D721Med (cell line): Measurements from ENCODE around the gene COQ4.

Source experiments
- DNase-seq: peaks from one replicate; pipeline ENCODE4 v3.0.0; 2011; ENCODE audit warnings: low spot score; ENCODE audit not compliant: insufficient read length
- FAIRE-seq: peaks from 2 replicates; lab custom pipeline; 2011; peaks lifted over from hg19 to GRCh38; lab: Jason Lieb, UNC
- CTCF ChIP-seq: IDR thresholded peaks from 2 replicates; pipeline ENCODE4 v1.5.1; 2012; ENCODE audit warnings: mild to moderate bottlenecking, control low read depth; ENCODE audit not compliant: insufficient read depth; ENCODE audit errors: missing control alignments

Gene COQ4

GRCh38 chr9:128342971-128343680, 20.5 kb downstream of the COQ4 start:
- FAIRE-seq (no peak), DNase-seq (no peak)
- TF ChIP-seq CTCF, result no peak

- FAIRE-seq, result no peak
- no peak for DNase-seq
- TF ChIP-seq CTCF, result no peak
Observed at GRCh38 chr9:128343855-128344254, 21.2 kb downstream of the COQ4 start.

GRCh38 chr9:128344931-128345605, 22.4 kb downstream of the COQ4 start:
- FAIRE-seq, result no peak
- DNase-seq, result no peak
- no peak for TF ChIP-seq CTCF

GRCh38 chr9:128349125-128349524, 26.5 kb downstream of the COQ4 start:
- DNase-seq (no peak), FAIRE-seq (no peak)
- no peak for TF ChIP-seq CTCF

GRCh38 chr9:128349772-128350171, 27.1 kb downstream of the COQ4 start:
- TF ChIP-seq CTCF, result no peak
- FAIRE-seq, result no peak
- no peak for DNase-seq

GRCh38 chr9:128355451-128355850, 32.8 kb downstream of the COQ4 start:
- no peak for DNase-seq
- no peak for FAIRE-seq
- TF ChIP-seq CTCF, result no peak

GRCh38 chr9:128358090-128358489, 35.5 kb downstream of the COQ4 start:
- no peak for TF ChIP-seq CTCF
- FAIRE-seq, result no peak

More at GRCh38 chr9:128358090-128358489, 35.5 kb downstream of the COQ4 start:
- DNase-seq, result no peak
